ENCODE measurements around the gene IARS1.

DNA sequence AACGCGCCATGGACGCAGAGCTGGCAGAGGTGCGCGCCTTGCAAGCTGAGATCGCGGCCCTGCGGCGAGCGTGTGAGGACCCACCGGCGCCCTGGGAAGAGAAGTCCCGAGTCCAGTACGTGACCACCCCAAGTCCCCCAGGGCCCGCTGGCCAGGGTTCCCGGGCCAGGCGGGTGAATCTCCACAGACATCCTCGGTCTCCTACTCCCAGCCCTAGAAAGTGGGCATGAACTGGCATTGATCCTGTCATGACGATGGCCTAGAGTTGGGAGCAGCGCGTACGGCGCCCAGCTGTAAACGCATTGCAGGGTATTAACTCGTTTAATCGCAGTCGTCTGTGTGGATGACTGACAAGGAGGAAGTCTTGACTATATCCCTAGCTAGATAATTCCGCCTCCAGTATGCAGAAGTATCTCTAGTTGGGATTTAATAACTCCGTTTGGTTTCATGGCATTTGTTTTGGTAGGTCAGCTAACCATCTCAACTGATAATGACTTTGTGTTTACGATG lies 32.5 kb upstream of the IARS1 start:
- TF ChIP-seq, protein P1, sequence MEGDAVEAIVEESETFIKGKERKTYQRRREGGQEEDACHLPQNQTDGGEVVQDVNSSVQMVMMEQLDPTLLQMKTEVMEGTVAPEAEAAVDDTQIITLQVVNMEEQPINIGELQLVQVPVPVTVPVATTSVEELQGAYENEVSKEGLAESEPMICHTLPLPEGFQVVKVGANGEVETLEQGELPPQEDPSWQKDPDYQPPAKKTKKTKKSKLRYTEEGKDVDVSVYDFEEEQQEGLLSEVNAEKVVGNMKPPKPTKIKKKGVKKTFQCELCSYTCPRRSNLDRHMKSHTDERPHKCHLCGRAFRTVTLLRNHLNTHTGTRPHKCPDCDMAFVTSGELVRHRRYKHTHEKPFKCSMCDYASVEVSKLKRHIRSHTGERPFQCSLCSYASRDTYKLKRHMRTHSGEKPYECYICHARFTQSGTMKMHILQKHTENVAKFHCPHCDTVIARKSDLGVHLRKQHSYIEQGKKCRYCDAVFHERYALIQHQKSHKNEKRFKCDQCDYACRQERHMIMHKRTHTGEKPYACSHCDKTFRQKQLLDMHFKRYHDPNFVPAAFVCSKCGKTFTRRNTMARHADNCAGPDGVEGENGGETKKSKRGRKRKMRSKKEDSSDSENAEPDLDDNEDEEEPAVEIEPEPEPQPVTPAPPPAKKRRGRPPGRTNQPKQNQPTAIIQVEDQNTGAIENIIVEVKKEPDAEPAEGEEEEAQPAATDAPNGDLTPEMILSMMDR (IDR thresholded peaks at IDR 0.05 in 2 of 3, conservative IDR thresholded peaks at IDR 0.05 in 1 of 3; ENCODE audit: control insufficient read depth in 2 of 3, extremely low read depth in 1 of 3, insufficient read depth in 1 of 3, low read depth in 3 of 3, low read length in 3 of 3): no peak
- TF ChIP-seq PML (IDR thresholded peaks at IDR 0.05; ENCODE audit: low read length) (no peak), NR2C2 (IDR thresholded peaks at IDR 0.05; ENCODE audit: borderline replicate concordance, control insufficient read depth, insufficient read length, low read depth) (no peak), SPI1 (IDR thresholded peaks at IDR 0.05; ENCODE audit: borderline replicate concordance, insufficient read depth, low read depth, low read length) (no peak), POLR2A (IDR thresholded peaks at IDR 0.05; ENCODE audit: low read depth, low read length) (peak; percentile 95; the same call in 1 of the 2 replicates), JUND (IDR thresholded peaks at IDR 0.05; ENCODE audit: low read depth, low read length) (no peak), ZSCAN29 (IDR thresholded peaks at IDR 0.05) (no peak), POLR2AphosphoS5 (IDR thresholded peaks at IDR 0.05; ENCODE audit: low read length) (no peak; the same call in 1 of the 2 replicates), EZH2 (IDR thresholded peaks at IDR 0.05; ENCODE audit: borderline replicate concordance, control insufficient read depth, low read depth, low read length) (no peak), TAF1 (IDR thresholded peaks at IDR 0.05; ENCODE audit: borderline replicate concordance, low read depth, low read length) (no peak), RCOR1 (conservative IDR thresholded peaks at IDR 0.05; ENCODE audit: low read depth, low read length) (no peak)
- TF ChIP-seq, protein P2, sequence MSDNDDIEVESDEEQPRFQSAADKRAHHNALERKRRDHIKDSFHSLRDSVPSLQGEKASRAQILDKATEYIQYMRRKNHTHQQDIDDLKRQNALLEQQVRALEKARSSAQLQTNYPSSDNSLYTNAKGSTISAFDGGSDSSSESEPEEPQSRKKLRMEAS (IDR thresholded peaks at IDR 0.05; ENCODE audit: low read depth, low read length): no peak
- TF ChIP-seq, protein P3, sequence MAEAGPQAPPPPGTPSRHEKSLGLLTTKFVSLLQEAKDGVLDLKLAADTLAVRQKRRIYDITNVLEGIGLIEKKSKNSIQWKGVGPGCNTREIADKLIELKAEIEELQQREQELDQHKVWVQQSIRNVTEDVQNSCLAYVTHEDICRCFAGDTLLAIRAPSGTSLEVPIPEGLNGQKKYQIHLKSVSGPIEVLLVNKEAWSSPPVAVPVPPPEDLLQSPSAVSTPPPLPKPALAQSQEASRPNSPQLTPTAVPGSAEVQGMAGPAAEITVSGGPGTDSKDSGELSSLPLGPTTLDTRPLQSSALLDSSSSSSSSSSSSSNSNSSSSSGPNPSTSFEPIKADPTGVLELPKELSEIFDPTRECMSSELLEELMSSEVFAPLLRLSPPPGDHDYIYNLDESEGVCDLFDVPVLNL (IDR thresholded peaks at IDR 0.05; ENCODE audit: low read depth, low read length): no peak
- TF ChIP-seq, protein P4, sequence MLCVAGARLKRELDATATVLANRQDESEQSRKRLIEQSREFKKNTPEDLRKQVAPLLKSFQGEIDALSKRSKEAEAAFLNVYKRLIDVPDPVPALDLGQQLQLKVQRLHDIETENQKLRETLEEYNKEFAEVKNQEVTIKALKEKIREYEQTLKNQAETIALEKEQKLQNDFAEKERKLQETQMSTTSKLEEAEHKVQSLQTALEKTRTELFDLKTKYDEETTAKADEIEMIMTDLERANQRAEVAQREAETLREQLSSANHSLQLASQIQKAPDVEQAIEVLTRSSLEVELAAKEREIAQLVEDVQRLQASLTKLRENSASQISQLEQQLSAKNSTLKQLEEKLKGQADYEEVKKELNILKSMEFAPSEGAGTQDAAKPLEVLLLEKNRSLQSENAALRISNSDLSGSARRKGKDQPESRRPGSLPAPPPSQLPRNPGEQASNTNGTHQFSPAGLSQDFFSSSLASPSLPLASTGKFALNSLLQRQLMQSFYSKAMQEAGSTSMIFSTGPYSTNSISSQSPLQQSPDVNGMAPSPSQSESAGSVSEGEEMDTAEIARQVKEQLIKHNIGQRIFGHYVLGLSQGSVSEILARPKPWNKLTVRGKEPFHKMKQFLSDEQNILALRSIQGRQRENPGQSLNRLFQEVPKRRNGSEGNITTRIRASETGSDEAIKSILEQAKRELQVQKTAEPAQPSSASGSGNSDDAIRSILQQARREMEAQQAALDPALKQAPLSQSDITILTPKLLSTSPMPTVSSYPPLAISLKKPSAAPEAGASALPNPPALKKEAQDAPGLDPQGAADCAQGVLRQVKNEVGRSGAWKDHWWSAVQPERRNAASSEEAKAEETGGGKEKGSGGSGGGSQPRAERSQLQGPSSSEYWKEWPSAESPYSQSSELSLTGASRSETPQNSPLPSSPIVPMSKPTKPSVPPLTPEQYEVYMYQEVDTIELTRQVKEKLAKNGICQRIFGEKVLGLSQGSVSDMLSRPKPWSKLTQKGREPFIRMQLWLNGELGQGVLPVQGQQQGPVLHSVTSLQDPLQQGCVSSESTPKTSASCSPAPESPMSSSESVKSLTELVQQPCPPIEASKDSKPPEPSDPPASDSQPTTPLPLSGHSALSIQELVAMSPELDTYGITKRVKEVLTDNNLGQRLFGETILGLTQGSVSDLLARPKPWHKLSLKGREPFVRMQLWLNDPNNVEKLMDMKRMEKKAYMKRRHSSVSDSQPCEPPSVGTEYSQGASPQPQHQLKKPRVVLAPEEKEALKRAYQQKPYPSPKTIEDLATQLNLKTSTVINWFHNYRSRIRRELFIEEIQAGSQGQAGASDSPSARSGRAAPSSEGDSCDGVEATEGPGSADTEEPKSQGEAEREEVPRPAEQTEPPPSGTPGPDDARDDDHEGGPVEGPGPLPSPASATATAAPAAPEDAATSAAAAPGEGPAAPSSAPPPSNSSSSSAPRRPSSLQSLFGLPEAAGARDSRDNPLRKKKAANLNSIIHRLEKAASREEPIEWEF (IDR thresholded peaks at IDR 0.05; ENCODE audit: insufficient replicate concordance, low read depth, low read length): no peak
